Vagina (tissue), 2 donors: ENCODE results near the gene PUS10. TPM values are rescaled to one million over a fixed set of nuclear protein-coding genes. Genes with fewer than 3 reads are reported as not detected.
A peak's percentile ranks its signal among the peaks of the same experiment; 100 is the strongest.

Source experiments
- DNase-seq, 2 donors: peaks; one replicate each; pipeline ENCODE4 v3.0.0-alpha.2; 2017; ENCODE audit errors: extremely low spot score in 2 of 2
- H3K27ac ChIP-seq: fragments of 200-600 bp; sonication (generic); one replicate; pipeline ENCODE4 v1.5.1; 2019
- H3K27me3 ChIP-seq: fragments of 200-600 bp; sonication (generic); one replicate; pipeline ENCODE4 v1.5.1; 2019
- H3K36me3 ChIP-seq, 2 donors: fragments of 200-600 bp; sonication (generic); one replicate each; pipeline ENCODE4 v1.5.1; 2017 to 2019
- H3K4me1 ChIP-seq: fragments of 200-600 bp; sonication (generic); one replicate; pipeline ENCODE4 v1.5.1; 2019
- H3K4me3 ChIP-seq, 2 donors: fragments of 200-600 bp; sonication (generic); 1 replicate in 1 of 2; 2 replicates in 1 of 2; pipeline ENCODE4 v1.5.1; 2016 to 2019
- H3K9me3 ChIP-seq: fragments of 200-600 bp; sonication (generic); one replicate; pipeline ENCODE4 v1.5.1; 2019
- POLR2A ChIP-seq, 2 donors: fragments of 450-650 bp; IDR thresholded peaks; one replicate each; pipeline ENCODE4 v1.6.1; 2017; ENCODE audit warnings: antibody characterized with exemption in 2 of 2, mild to moderate bottlenecking in 2 of 2, moderate library complexity in 2 of 2
- POLR2AphosphoS5 ChIP-seq, 2 donors: sonication (generic); formaldehyde crosslinking; IDR thresholded peaks; one replicate each; pipeline ENCODE4 v1.9.0; 2017; ENCODE audit warnings: antibody characterized with exemption in 2 of 2, mild to moderate bottlenecking in 2 of 2, low read depth in 1 of 2; ENCODE audit not compliant: insufficient read depth in 1 of 2
- intact Hi-C: fragments of 100-400 bp; cut with DNase I; formaldehyde crosslinking; loops from one replicate; pipeline ENCODE4 v1.15.1; 2023
- total RNA-seq: library from RNA; depleted of rRNA; stranded (reverse); fragments of >200 nt; gene quantifications from one replicate; pipeline ENCODE4 v1.2.3, GENCODE V29; 2016
- TF ChIP-seq, protein P1 (sequence below), 3 experiments: fragments of 450-650 bp in 2 of 3; fragments of 200-600 bp in 1 of 3; sonication (generic) in 1 of 3; IDR thresholded peaks; one replicate each; pipeline ENCODE4 v1.5.1; 2017 to 2019; ENCODE audit warnings: antibody characterized with exemption in 3 of 3, mild to moderate bottlenecking in 2 of 3, moderate library complexity in 2 of 3

PUS10 gene
- total RNA-seq, 1 donor from 2014 or later: 3.2 TPM

DNA sequence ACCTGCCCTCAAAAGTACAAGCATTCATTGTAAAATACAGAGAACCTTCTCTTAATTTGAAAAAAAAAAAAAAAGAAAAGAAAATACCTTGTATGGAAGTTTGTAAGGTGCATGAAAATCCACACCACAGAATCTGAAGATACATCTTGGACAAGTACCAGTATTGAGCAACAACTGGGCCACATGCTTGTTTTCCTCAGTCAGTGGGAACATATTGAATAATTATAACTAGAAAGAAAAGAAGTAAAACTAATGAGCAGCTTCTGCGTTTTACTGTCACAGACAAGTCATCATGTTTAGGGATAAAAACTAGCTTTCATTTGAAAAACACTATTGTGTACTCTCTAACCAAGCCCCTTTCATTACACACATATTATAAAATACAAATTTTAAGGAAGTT is 6.4 kb downstream of the PUS10 start:
- Histone ChIP-seq H3K9me3 (no peaks in the 10 kb centered on the region), H3K36me3 (no peaks in the 10 kb centered on the region), H3K4me3 (no peak overlapping the region), H3K4me1 (peaks cover 17% of the 10 kb centered on the region), H3K27me3 (no peaks in the 10 kb centered on the region), H3K27ac (no peak overlapping the region)
- TF ChIP-seq, protein P1, sequence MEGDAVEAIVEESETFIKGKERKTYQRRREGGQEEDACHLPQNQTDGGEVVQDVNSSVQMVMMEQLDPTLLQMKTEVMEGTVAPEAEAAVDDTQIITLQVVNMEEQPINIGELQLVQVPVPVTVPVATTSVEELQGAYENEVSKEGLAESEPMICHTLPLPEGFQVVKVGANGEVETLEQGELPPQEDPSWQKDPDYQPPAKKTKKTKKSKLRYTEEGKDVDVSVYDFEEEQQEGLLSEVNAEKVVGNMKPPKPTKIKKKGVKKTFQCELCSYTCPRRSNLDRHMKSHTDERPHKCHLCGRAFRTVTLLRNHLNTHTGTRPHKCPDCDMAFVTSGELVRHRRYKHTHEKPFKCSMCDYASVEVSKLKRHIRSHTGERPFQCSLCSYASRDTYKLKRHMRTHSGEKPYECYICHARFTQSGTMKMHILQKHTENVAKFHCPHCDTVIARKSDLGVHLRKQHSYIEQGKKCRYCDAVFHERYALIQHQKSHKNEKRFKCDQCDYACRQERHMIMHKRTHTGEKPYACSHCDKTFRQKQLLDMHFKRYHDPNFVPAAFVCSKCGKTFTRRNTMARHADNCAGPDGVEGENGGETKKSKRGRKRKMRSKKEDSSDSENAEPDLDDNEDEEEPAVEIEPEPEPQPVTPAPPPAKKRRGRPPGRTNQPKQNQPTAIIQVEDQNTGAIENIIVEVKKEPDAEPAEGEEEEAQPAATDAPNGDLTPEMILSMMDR (IDR thresholded peaks at IDR 0.05): no peak
- TF ChIP-seq POLR2AphosphoS5 (IDR thresholded peaks at IDR 0.05; ENCODE audit: insufficient read depth in 1 of 2, low read depth in 1 of 2): peak in 1 of 2 donors; percentile 22
- intact Hi-C loops: no loop called here
- no peak for DNase-seq

- Histone ChIP-seq H3K27ac (no peak overlapping the region), H3K27me3 (no peaks in the 10 kb centered on the region), H3K4me1 (no peaks in the 10 kb centered on the region), H3K4me3 (no peak overlapping the region), H3K36me3 (no peaks in the 10 kb centered on the region), H3K9me3 (no peaks in the 10 kb centered on the region)
- intact Hi-C loops: no loop called here
- TF ChIP-seq POLR2A (IDR thresholded peaks at IDR 0.05) (no peak), POLR2AphosphoS5 (IDR thresholded peaks at IDR 0.05; ENCODE audit: insufficient read depth in 1 of 2, low read depth in 1 of 2) (no peak)
- TF ChIP-seq, protein P1 (IDR thresholded peaks at IDR 0.05): no peak
- no peak for DNase-seq
These were observed 8.7 kb downstream of the PUS10 start for GRCh38 chr2:61009355-61009754.

DNA sequence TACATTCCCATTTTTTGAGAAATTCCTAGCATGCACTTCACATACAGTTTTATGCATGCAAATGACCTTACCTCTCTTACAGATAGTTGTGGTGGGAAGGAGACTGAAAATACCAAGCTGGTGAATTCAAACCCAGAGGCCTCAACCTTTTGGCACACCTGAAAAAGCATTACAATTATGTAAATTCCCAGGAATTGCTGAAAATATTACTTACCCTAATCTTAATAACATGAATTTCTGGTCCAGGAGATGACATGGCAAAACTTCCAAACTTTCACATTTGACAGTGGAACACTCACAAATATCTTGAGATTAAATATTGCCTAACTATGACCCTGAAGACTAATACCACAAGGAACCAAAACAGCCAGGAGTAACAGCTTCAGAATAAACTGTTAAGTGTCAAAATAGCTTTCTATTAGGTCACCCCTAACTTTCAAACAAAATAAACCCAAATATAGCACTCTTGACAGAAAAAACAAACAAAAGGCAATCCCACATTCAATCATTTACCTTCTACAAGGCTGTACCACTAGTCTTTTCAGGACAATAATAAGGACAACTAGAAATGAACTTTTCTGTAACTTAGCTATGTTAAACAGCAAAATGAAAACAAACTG is 11.5 kb downstream of the PUS10 start:
- intact Hi-C loops: no loop called here
- Histone ChIP-seq H3K27me3 (no peaks in the 10 kb centered on the region), H3K4me1 (no peaks in the 10 kb centered on the region), H3K36me3 (no peaks in the 10 kb centered on the region), H3K9me3 (no peaks in the 10 kb centered on the region), H3K4me3 (no peak overlapping the region), H3K27ac (no peak overlapping the region)
- DNase-seq: no peak
- TF ChIP-seq POLR2A (IDR thresholded peaks at IDR 0.05) (no peak), POLR2AphosphoS5 (IDR thresholded peaks at IDR 0.05; ENCODE audit: insufficient read depth in 1 of 2, low read depth in 1 of 2) (no peak)
- TF ChIP-seq, protein P1 (IDR thresholded peaks at IDR 0.05): no peak

- intact Hi-C loops: no loop called here
These were observed 12.3 kb downstream of the PUS10 start for GRCh38 chr2:61005736-61006135.

More at GRCh38 chr2:61005736-61006135, 12.3 kb downstream of the PUS10 start:
- no peak overlapping the region for H3K4me3 ChIP-seq
- no peak for DNase-seq
- no peaks in the 10 kb centered on the region for H3K36me3 ChIP-seq
- H3K27me3 ChIP-seq: no peaks in the 10 kb centered on the region
- H3K9me3 ChIP-seq: no peaks in the 10 kb centered on the region
- H3K27ac ChIP-seq: no peak overlapping the region
- no peaks in the 10 kb centered on the region for H3K4me1 ChIP-seq
- no peak for TF ChIP-seq POLR2AphosphoS5 (IDR thresholded peaks at IDR 0.05; ENCODE audit: insufficient read depth in 1 of 2, low read depth in 1 of 2)
- TF ChIP-seq, protein P1 (IDR thresholded peaks at IDR 0.05): no peak
